Measurements from ENCODE around the gene UBR4. TPM values are rescaled to one million over a fixed set of nuclear protein-coding genes. Genes with fewer than 3 reads are reported as not detected.

The UBR4 gene
- polyA plus RNA-seq, 1 donor (not counting 4 experiments of a cell fraction or from before 2014, with no cell fraction given): 39.0 TPM

- Histone ChIP-seq H3K9me1 (ENCODE audit: control insufficient read depth, extremely low read depth, insufficient read depth, low read length) (no peaks in the 10 kb centered on the region), H4K20me1 (ENCODE audit: control insufficient read depth, extremely low read depth, insufficient read depth, low read length) (no peaks in the 10 kb centered on the region), H3K4me1 (ENCODE audit: control insufficient read depth, extremely low read depth, insufficient read depth, low read length) (peaks cover 87% of the 10 kb centered on the region), H3K4me3 (ENCODE audit: control insufficient read depth in 2 of 3, extremely low read depth in 1 of 3, insufficient read depth in 2 of 3, low read depth in 1 of 3, low read length in 3 of 3) (peak overlapping the region in 1 of 3 experiments; percentile 67), H3K9me3 (ENCODE audit: control insufficient read depth, low read depth, low read length) (no peaks in the 10 kb centered on the region), H3K36me3 (ENCODE audit: control insufficient read depth in 2 of 2, extremely low read depth in 1 of 2, insufficient read depth in 2 of 2, low read length in 2 of 2) (peaks cover 31 to 66% of the 10 kb centered on the region in 2 experiments), H3K27me3 (ENCODE audit: control insufficient read depth, extremely low read depth, insufficient read depth, low read length) (no peaks in the 10 kb centered on the region), H3K9ac (ENCODE audit: control insufficient read depth, extremely low read depth, insufficient read depth, low read length) (peak overlapping the region; percentile 38), H2AFZ (ENCODE audit: control insufficient read depth, low read length) (no peak overlapping the region), H3K27ac (ENCODE audit: control insufficient read depth, insufficient read depth, low read length) (peak overlapping the region; percentile 29), H3K79me2 (ENCODE audit: control insufficient read depth, insufficient read depth, low read length) (no peaks in the 10 kb centered on the region), H3K4me2 (ENCODE audit: control insufficient read depth, extremely low read depth, insufficient read depth, low read depth, low read length) (peak overlapping the region; percentile 70)
- TF ChIP-seq CTCF (optimal IDR thresholded peaks at IDR 0.05 in 1 of 3, IDR thresholded peaks at IDR 0.05 in 1 of 3, conservative IDR thresholded peaks at IDR 0.05 in 1 of 3; ENCODE audit: extremely low read depth in 1 of 3, insufficient read depth in 2 of 3, low read length in 3 of 3) (no peak), EZH2 (IDR thresholded peaks at IDR 0.05; ENCODE audit: low read length) (no peak)
- no peak for DNase-seq (ENCODE audit: low read depth, low spot score)
- dilution Hi-C loops (cut with MboI; ENCODE audit: extremely low pct_ligation_motif_present, low sequenced_read_pairs): no loop called here
- no peak for FAIRE-seq
Measured at GRCh38 chr1:19079541-19080472, 130.3 kb downstream of the UBR4 start.

- H3K36me3 ChIP-seq (ENCODE audit: control insufficient read depth in 2 of 2, extremely low read depth in 1 of 2, insufficient read depth in 2 of 2, low read length in 2 of 2): peaks cover 25 to 62% of the 10 kb centered on the region in 2 experiments
- dilution Hi-C loops (cut with MboI; ENCODE audit: extremely low pct_ligation_motif_present, low sequenced_read_pairs): no loop called here
- H3K9ac ChIP-seq (ENCODE audit: control insufficient read depth, extremely low read depth, insufficient read depth, low read length): no peak overlapping the region
- TF ChIP-seq CTCF (optimal IDR thresholded peaks at IDR 0.05 in 1 of 3, IDR thresholded peaks at IDR 0.05 in 1 of 3, conservative IDR thresholded peaks at IDR 0.05 in 1 of 3; ENCODE audit: extremely low read depth in 1 of 3, insufficient read depth in 2 of 3, low read length in 3 of 3) (no peak), EZH2 (IDR thresholded peaks at IDR 0.05; ENCODE audit: low read length) (no peak)
- DNase-seq (ENCODE audit: low read depth, low spot score) (no peak), FAIRE-seq (no peak)
- H2AFZ ChIP-seq (ENCODE audit: control insufficient read depth, low read length): no peak overlapping the region
- H4K20me1 ChIP-seq (ENCODE audit: control insufficient read depth, extremely low read depth, insufficient read depth, low read length): no peaks in the 10 kb centered on the region
- peak overlapping the region; percentile 70 for H3K4me2 ChIP-seq (ENCODE audit: control insufficient read depth, extremely low read depth, insufficient read depth, low read depth, low read length)
- no peaks in the 10 kb centered on the region for H3K79me2 ChIP-seq (ENCODE audit: control insufficient read depth, insufficient read depth, low read length)
- peak overlapping the region in 1 of 3 experiments; percentile 38 for H3K4me3 ChIP-seq (ENCODE audit: control insufficient read depth in 2 of 3, extremely low read depth in 1 of 3, insufficient read depth in 2 of 3, low read depth in 1 of 3, low read length in 3 of 3)
- H3K9me3 ChIP-seq (ENCODE audit: control insufficient read depth, low read depth, low read length): no peaks in the 10 kb centered on the region
- H3K27ac ChIP-seq (ENCODE audit: control insufficient read depth, insufficient read depth, low read length): no peak overlapping the region
- no peaks in the 10 kb centered on the region for H3K9me1 ChIP-seq (ENCODE audit: control insufficient read depth, extremely low read depth, insufficient read depth, low read length)
- peaks cover 94% of the 10 kb centered on the region for H3K4me1 ChIP-seq (ENCODE audit: control insufficient read depth, extremely low read depth, insufficient read depth, low read length)
- no peaks in the 10 kb centered on the region for H3K27me3 ChIP-seq (ENCODE audit: control insufficient read depth, extremely low read depth, insufficient read depth, low read length)
Measured at GRCh38 chr1:19078536-19078935, 131.5 kb downstream of the UBR4 start.

All from keratinocyte (primary cell).